Activated CD4-positive, alpha-beta memory T cell treated with anti-CD3 and anti-CD28 coated beads for 36 hours (primary cell): ENCODE measurements around the gene IRAK3. TPM values are rescaled to one million over a fixed set of nuclear protein-coding genes. Genes with fewer than 3 reads are reported as not detected.
A peak's percentile ranks its signal among the peaks of the same experiment; 100 is the strongest.

Source experiments
- CTCF ChIA-PET: fragments of 350-600 bp; sonication (Branson Sonifier 250); formaldehyde crosslinking; loops from one replicate; lab custom pipeline; 2021; ENCODE audit warnings: antibody characterized with exemption, inconsistent platforms; lab: Charles Lee
- POLR2A ChIA-PET: fragments of 350-600 bp; sonication (Branson Sonifier 250); formaldehyde crosslinking; loops from one replicate; lab custom pipeline; 2021; ENCODE audit warnings: antibody characterized with exemption; lab: Charles Lee
- DNase-seq: peaks from one replicate; pipeline ENCODE4 v3.0.0-alpha.2; 2020
- H3K27ac Mint-ChIP-seq: one replicate; pipeline ENCODE4 v1.8.0; 2021; ENCODE audit warnings: mixed read lengths
- H3K27me3 Mint-ChIP-seq: one replicate; pipeline ENCODE4 v1.8.0; 2021; ENCODE audit warnings: mixed read lengths
- H3K36me3 Mint-ChIP-seq: one replicate; pipeline ENCODE4 v1.8.0; 2021; ENCODE audit warnings: mixed read lengths
- H3K4me1 Mint-ChIP-seq: one replicate; pipeline ENCODE4 v1.8.0; 2021; ENCODE audit warnings: low read depth, mixed read lengths
- H3K4me3 Mint-ChIP-seq: one replicate; pipeline ENCODE4 v1.8.0; 2021; ENCODE audit warnings: mild to moderate bottlenecking, mixed read lengths
- H3K9me3 Mint-ChIP-seq: one replicate; pipeline ENCODE4 v1.8.0; 2021; ENCODE audit warnings: mixed read lengths
- intact Hi-C: fragments of 100-400 bp; cut with micrococcal nuclease; formaldehyde crosslinking; loops from one replicate; pipeline ENCODE4 v1.15.1; 2023
- total RNA-seq, 2 experiments: library from RNA; stranded (reverse); gene quantifications; one replicate each; pipeline ENCODE4 v1.2.3, GENCODE V29; 2021

IRAK3 gene, protein sequence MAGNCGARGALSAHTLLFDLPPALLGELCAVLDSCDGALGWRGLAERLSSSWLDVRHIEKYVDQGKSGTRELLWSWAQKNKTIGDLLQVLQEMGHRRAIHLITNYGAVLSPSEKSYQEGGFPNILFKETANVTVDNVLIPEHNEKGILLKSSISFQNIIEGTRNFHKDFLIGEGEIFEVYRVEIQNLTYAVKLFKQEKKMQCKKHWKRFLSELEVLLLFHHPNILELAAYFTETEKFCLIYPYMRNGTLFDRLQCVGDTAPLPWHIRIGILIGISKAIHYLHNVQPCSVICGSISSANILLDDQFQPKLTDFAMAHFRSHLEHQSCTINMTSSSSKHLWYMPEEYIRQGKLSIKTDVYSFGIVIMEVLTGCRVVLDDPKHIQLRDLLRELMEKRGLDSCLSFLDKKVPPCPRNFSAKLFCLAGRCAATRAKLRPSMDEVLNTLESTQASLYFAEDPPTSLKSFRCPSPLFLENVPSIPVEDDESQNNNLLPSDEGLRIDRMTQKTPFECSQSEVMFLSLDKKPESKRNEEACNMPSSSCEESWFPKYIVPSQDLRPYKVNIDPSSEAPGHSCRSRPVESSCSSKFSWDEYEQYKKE
- under 1 TPM; 0.45 to 0.46 TPM for total RNA-seq

DNA sequence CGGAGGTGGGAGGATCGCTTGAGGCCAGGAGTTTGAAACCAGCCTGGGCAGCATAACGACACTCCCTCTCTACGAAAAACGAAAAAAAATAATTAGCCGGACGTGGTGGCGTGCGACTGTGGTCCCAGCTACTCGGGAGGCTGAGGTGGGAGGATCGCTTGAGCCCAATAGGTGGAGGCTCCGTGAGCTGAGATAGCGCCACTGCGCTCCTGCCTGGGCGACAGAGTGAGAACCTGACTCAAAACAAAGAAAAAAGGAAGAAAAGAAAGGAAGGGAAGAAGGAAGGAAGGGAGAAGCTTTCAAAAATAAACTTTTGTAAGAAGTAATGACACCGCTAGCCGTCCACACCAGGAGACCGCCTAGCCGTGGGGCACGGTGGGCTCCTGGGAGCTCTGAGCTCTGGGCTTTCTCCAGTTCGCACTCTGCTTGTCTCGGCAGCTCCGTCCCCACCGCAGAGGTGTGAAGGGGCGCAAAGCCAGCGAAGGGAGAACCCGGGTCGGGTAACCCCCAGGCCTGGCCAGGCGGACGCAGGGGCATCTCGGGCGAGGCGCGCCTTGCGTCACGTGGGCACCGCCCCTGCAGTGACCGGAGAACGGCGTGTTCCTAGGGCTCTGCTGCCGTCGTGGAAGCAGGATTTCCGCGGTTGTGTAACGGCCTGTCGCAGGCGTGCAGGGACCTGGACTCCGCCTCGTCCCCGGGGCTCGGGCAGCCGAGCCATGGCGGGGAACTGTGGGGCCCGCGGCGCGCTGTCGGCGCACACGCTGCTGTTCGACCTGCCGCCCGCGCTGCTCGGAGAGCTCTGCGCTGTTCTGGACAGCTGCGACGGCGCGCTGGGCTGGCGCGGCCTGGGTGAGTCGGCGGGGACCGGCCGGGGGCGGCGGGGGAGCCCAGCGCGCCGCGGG is at the start of gene IRAK3:
Gene IRAK3 (plus strand): TSS at position 631 of the 902 bp plus-strand sequence. CDS start 86 bp downstream, at position 717.
- no peaks in the 10 kb centered on the region for H3K9me3 Mint-ChIP-seq
- ChIA-PET POLR2A (interaction anchor here (2.7 kb wide), 1 partner anchor 19 kb away, joined by 10 read pairs; the partner anchor contains the start of gene TMBIM4), CTCF (interaction anchor here (1.4 kb wide), 1 partner anchor 46 kb away, joined by 3 read pairs; no protein-coding TSS in a partner anchor)
- H3K4me1 Mint-ChIP-seq: peaks cover 8% of the 10 kb centered on the region
- H3K4me3 Mint-ChIP-seq: peak within 1 kb of the TSS; percentile 64
- H3K36me3 Mint-ChIP-seq: peaks cover 2% of the 10 kb centered on the region
- intact Hi-C loops: no loop called here
- peak; percentile 50 for DNase-seq
- H3K27me3 Mint-ChIP-seq: peaks cover 44% of the 10 kb centered on the region
- no peak within 1 kb of the TSS for H3K27ac Mint-ChIP-seq

DNA sequence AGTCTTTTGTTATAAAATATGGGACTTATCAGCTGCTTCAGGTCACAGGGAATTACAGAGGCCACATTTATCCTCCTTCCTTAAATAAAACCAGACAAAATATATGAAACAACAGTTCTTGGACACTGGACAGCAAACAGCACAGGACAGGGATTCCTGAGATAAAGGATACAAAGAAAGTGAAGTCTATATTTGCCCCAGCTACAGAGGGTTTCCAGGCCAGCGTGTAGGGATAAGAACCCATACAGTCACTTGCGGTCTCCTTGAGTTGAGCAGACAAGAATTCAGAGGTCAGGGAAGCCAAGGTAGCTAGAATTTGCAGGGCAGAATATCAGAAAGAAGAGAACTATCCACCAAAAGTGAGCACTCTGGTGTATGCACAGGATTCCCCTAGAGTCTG is 49.7 kb upstream of the IRAK3 start:
- intact Hi-C loops: loop anchor here (10.0 kb wide), 1 partner anchor 1735 kb away; the partner anchor contains the start of gene XPOT
- no peak overlapping the region for H3K4me3 Mint-ChIP-seq
- H3K4me1 Mint-ChIP-seq: no peaks in the 10 kb centered on the region
- no peaks in the 10 kb centered on the region for H3K27me3 Mint-ChIP-seq
- no peak overlapping the region for H3K27ac Mint-ChIP-seq
- H3K9me3 Mint-ChIP-seq: peaks cover 24% of the 10 kb centered on the region
- peaks cover 59% of the 10 kb centered on the region for H3K36me3 Mint-ChIP-seq
- POLR2A ChIA-PET: no interaction called here
- CTCF ChIA-PET: interaction anchor here (1.3 kb wide), 1 partner anchor 32 kb away, joined by 3 read pairs; no protein-coding TSS in a partner anchor
- DNase-seq: no peak

DNA sequence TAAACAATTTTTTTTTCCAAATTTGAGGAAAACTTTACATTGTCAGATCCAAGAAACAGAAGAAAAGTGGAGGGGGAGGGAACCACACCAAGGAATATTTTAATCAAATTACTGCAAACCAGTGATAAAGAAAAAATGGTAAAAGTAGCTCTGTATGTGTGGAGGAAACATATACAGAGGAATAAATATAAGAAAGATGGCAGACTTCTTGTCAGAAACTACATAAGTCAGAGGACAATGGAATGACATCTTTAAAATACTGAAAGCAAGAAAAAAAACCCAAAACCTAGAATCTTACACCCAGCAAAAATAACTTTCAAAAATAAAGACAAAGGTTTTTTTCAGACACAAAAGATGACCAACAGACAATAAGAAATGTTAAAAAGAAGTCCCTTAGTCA is 48.3 kb upstream of the IRAK3 start:
- H3K4me1 Mint-ChIP-seq: peaks cover 5% of the 10 kb centered on the region
- intact Hi-C loops: loop anchor here (10.0 kb wide), 1 partner anchor 554 kb away; no protein-coding TSS in a partner anchor
- H3K4me3 Mint-ChIP-seq: no peak overlapping the region
- peaks cover 24% of the 10 kb centered on the region for H3K9me3 Mint-ChIP-seq
- no peaks in the 10 kb centered on the region for H3K27me3 Mint-ChIP-seq
- CTCF ChIA-PET: interaction anchor here (0.7 to 1.4 kb wide), 2 partner anchors 10 to 51 kb away, joined by 3 to 4 read pairs; partner anchors contain the start of gene LLPH
- H3K36me3 Mint-ChIP-seq: peaks cover 64% of the 10 kb centered on the region
- POLR2A ChIA-PET: no interaction called here
- no peak for DNase-seq
- H3K27ac Mint-ChIP-seq: no peak overlapping the region

DNA sequence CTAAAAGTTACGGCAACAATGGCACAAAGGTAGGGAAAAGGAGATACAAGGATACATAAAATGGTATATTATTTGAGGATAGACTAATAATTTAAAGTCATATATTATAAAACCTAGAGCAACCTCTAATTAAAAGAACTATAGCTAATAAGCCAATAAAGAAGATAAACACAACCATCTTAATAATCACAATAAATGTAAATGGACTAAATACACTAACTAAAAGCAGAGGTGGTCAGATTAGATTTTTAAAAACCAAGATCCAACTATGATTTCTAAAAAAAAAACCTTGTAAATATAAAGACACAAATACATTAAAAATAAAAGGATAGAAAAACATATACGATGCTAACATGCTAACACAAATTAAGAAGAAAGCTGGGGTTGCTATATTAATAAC is 47.7 kb upstream of the IRAK3 start:
- DNase-seq: no peak
- peaks cover 9% of the 10 kb centered on the region for H3K4me1 Mint-ChIP-seq
- peaks cover 63% of the 10 kb centered on the region for H3K36me3 Mint-ChIP-seq
- intact Hi-C loops: loop anchor here (10.0 kb wide), 1 partner anchor 554 kb away; no protein-coding TSS in a partner anchor
- peaks cover 24% of the 10 kb centered on the region for H3K9me3 Mint-ChIP-seq
- H3K27ac Mint-ChIP-seq: no peak overlapping the region
- ChIA-PET CTCF (interaction anchor here (1.4 kb wide), 1 partner anchor 10 kb away, joined by 4 read pairs; the partner anchor contains the start of gene LLPH), POLR2A (no interaction called here)
- H3K4me3 Mint-ChIP-seq: no peak overlapping the region
- no peaks in the 10 kb centered on the region for H3K27me3 Mint-ChIP-seq

- Mint-ChIP-seq H3K36me3 (peaks cover 59% of the 10 kb centered on the region), H3K4me1 (peaks cover 9% of the 10 kb centered on the region), H3K9me3 (peaks cover 24% of the 10 kb centered on the region), H3K27me3 (no peaks in the 10 kb centered on the region), H3K4me3 (no peak overlapping the region), H3K27ac (no peak overlapping the region)
- POLR2A ChIA-PET: no interaction called here
- DNase-seq: no peak
- intact Hi-C loops: loop anchor here (10.0 kb wide), 1 partner anchor 552 kb away; no protein-coding TSS in a partner anchor
- CTCF ChIA-PET: no interaction called here
Observed at GRCh38 chr12:66142826-66143225, 46.2 kb upstream of the IRAK3 start.

- Mint-ChIP-seq H3K27me3 (no peaks in the 10 kb centered on the region), H3K4me1 (peaks cover 9% of the 10 kb centered on the region), H3K27ac (no peak overlapping the region), H3K9me3 (peaks cover 24% of the 10 kb centered on the region), H3K36me3 (peaks cover 62% of the 10 kb centered on the region), H3K4me3 (no peak overlapping the region)
- no peak for DNase-seq
- intact Hi-C loops: loop anchor here (2.0 to 10.0 kb wide), 2 partner anchors 265 to 551 kb away; no protein-coding TSS in a partner anchor
- POLR2A ChIA-PET: no interaction called here
- CTCF ChIA-PET: no interaction called here
Observed at GRCh38 chr12:66143868-66144267, 45.1 kb upstream of the IRAK3 start.

GRCh38 chr12:66144791-66145754 is 43.9 kb upstream of the IRAK3 start:
- H3K9me3 Mint-ChIP-seq: peaks cover 19% of the 10 kb centered on the region
- ChIA-PET CTCF (interaction anchor here (0.6 to 0.9 kb wide), 2 partner anchors 24 to 551 kb away, joined by 3 to 4 read pairs; no protein-coding TSS in a partner anchor), POLR2A (no interaction called here)
- no peak for DNase-seq
- H3K27me3 Mint-ChIP-seq: no peaks in the 10 kb centered on the region
- H3K4me3 Mint-ChIP-seq: no peak overlapping the region
- peak overlapping the region; percentile 49 for H3K27ac Mint-ChIP-seq
- intact Hi-C loops: loop anchor here (2.0 to 10.0 kb wide), 2 partner anchors 264 to 550 kb away; no protein-coding TSS in a partner anchor
- peaks cover 9% of the 10 kb centered on the region for H3K4me1 Mint-ChIP-seq
- peaks cover 55% of the 10 kb centered on the region for H3K36me3 Mint-ChIP-seq

DNA sequence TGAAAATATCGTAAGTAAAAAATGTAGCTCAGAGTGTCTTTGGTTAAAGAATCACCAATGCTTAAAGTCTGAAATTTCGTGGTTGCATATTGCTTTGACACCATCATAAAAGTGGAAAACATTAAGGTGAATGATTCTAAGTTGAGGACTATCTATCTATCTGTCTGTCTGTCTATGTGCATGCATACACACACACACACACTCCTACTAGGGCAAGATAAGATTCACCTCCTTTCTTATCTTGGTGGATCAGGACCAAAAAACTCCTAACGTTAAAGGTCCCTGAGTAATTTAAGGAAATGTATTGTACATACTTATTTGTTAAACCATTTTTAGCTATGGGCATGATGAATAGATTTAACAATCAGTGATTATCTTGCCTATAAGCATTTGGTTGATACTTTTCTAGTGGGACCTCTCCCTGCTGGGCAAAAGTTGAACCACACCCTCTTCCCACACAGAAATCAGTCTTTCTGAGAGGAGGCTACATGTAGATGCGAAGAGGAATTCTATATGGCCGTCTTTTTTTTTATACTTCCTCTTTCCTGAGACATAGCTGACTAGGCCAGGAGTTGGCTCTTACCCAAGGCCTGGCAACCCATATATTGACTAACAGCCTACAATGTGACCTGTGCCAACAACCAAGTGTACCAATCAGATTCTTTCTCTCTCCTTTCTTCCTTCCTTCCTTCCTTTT is 39.2 kb upstream of the IRAK3 start:
- DNase-seq: no peak
- Mint-ChIP-seq H3K27me3 (no peaks in the 10 kb centered on the region), H3K36me3 (peaks cover 19% of the 10 kb centered on the region), H3K27ac (no peak overlapping the region), H3K9me3 (no peaks in the 10 kb centered on the region), H3K4me1 (peaks cover 20% of the 10 kb centered on the region), H3K4me3 (no peak overlapping the region)
- CTCF ChIA-PET: interaction anchor here (0.6 to 1.3 kb wide), 2 partner anchors 10 to 84 kb away, joined by 4 read pairs; no protein-coding TSS in a partner anchor
- intact Hi-C loops: loop anchor here (10.0 kb wide), 1 partner anchor 545 kb away; no protein-coding TSS in a partner anchor
- POLR2A ChIA-PET: no interaction called here

- no peak overlapping the region for H3K27ac Mint-ChIP-seq
- H3K27me3 Mint-ChIP-seq: no peaks in the 10 kb centered on the region
- no peak overlapping the region for H3K4me3 Mint-ChIP-seq
- H3K4me1 Mint-ChIP-seq: peaks cover 31% of the 10 kb centered on the region
- peaks cover 20% of the 10 kb centered on the region for H3K36me3 Mint-ChIP-seq
- POLR2A ChIA-PET: no interaction called here
- intact Hi-C loops: no loop called here
- DNase-seq: no peak
- CTCF ChIA-PET: no interaction called here
- no peaks in the 10 kb centered on the region for H3K9me3 Mint-ChIP-seq
Observed at GRCh38 chr12:66152732-66153131, 36.3 kb upstream of the IRAK3 start.

- Mint-ChIP-seq H3K4me1 (peaks cover 41% of the 10 kb centered on the region), H3K4me3 (no peak overlapping the region), H3K9me3 (no peaks in the 10 kb centered on the region), H3K27ac (no peak overlapping the region), H3K27me3 (no peaks in the 10 kb centered on the region), H3K36me3 (peaks cover 20% of the 10 kb centered on the region)
- intact Hi-C loops: no loop called here
- DNase-seq: no peak
- ChIA-PET CTCF (no interaction called here), POLR2A (no interaction called here)
Observed at GRCh38 chr12:66154776-66155175, 34.2 kb upstream of the IRAK3 start.
